SIG-M5 treated with dmso at 0.1 percent for 504 hours (cell line): ENCODE measurements around the gene RAB6B.

Source experiments
- DNase-seq: peaks from one replicate; lab custom pipeline; 2025; ENCODE audit not compliant: unreplicated experiment; lab: John Stamatoyannopoulos, UW

The RAB6B gene

DNA sequence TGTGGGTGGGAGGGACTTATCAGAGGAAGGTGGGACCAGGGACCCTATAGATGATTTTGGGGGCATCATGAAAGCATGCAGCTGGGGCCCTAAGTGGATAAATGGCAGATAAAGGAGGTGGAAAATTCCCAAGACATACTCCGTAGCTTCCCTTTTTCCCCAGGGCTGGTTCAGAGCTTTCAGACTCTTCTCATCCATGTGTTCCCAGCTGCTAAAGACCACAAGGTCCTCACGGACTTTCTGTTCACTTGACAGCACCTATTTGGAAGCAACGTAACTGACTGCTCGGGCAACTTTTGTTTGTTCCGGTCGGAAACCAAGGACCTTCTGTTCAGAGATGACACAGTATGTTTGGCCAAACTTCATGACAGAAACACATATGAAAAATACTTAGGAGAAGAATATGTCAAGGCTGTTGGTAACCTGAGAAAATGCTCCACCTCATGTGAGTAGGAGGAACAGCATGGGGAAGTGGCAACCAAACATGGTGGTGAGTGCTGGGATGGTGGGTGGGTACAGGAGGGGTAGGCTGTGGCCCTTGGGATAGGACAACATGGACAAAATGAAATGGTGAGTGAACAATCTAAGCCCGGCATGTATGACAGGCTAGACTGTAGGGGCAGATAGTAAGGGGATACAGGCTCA is 118.8 kb downstream of the RAB6B start:
- no peak for DNase-seq

DNA sequence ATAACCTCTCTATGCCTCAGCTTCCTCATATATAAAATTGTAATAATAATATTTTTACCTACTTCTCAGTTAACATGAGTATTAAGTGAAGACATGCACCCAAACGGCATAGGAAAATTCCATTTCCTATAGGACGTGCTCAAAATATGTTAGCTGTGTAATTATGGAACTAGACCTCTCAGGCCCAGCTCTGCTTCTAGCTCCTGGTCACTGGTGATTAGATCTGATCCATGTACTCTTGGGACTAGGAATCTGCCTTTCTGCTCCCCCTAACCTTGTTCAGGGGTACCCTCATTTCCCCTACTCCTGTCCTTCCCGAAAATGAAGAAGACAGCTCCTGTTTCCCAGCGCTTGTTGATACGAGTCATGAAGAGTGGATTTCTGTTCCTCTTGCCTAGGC is 119.8 kb downstream of the RAB6B start:
- DNase-seq, result no peak

DNA sequence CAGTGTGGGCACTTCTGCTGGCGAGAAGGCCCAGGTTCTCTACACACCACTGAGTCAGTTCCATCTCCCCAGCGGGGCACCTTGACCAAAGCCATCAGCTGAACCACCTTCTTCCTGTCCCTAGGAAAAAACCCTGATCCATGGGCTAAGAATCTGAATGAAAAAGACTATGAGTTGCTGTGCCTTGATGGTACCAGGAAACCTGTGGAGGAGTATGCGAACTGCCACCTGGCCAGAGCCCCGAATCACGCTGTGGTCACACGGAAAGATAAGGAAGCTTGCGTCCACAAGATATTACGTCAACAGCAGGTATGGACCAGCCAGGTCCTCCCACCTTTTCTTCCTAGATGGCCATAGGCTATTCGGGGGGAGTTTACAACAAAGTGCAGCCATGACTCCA is 120.4 kb downstream of the RAB6B start:
- DNase-seq, result no peak
